ENCODE results near the gene UTP20.

GRCh38 chr12:101323255-101323654 lies 43.4 kb downstream of the UTP20 start:
- TF ChIP-seq POLR2A (IDR thresholded peaks at IDR 0.05) (no peak), CTCF (IDR thresholded peaks at IDR 0.05) (no peak)

Measured in thyroid gland (tissue), 4 donors.